ENCODE data around the gene HK1. TPM values are rescaled to one million over a fixed set of nuclear protein-coding genes. Genes with fewer than 3 reads are reported as not detected.
"Not testable (repeated sequence)": the region's sequence is repeated elsewhere in the genome, so short reads cannot be mapped to it uniquely, and the experiment has no call there.

The HK1 gene
- total RNA-seq, 2 experiments from 2014 or later: 126 to 127 TPM

GRCh38 chr10:69265521-69265920 is 12.8 kb upstream of the HK1 start:
- ChIA-PET POLR2A (no interaction called here), CTCF (interaction anchor here (1.7 kb wide), 1 partner anchor 12 kb away, joined by 5 read pairs; no protein-coding TSS in a partner anchor)
- Mint-ChIP-seq H3K36me3 (ENCODE audit: low read depth) (peaks cover 2% of the 10 kb centered on the region), H3K27ac (no peak overlapping the region), H3K4me3 (no peak overlapping the region), H3K4me1 (peaks cover 23% of the 10 kb centered on the region), H3K9me3 (no peaks in the 10 kb centered on the region), H3K27me3 (no peaks in the 10 kb centered on the region)
- no peak for DNase-seq

GRCh38 chr10:69268761-69269416 is 9.4 kb upstream of the HK1 start:
- POLR2A ChIA-PET: no interaction called here
- no peaks in the 10 kb centered on the region for H3K27me3 Mint-ChIP-seq

GRCh38 chr10:69269761-69270160 is 8.5 kb upstream of the HK1 start:
- DNase-seq: no peak
- POLR2A ChIA-PET: no interaction called here
- Mint-ChIP-seq H3K27me3 (no peaks in the 10 kb centered on the region), H3K36me3 (ENCODE audit: low read depth) (no peaks in the 10 kb centered on the region), H3K4me3 (no peak overlapping the region), H3K9me3 (no peaks in the 10 kb centered on the region), H3K4me1 (peaks cover 6% of the 10 kb centered on the region), H3K27ac (no peak overlapping the region)
- CTCF ChIA-PET: interaction anchor here (1.1 kb wide), 1 partner anchor 49 kb away, joined by 3 read pairs; no protein-coding TSS in a partner anchor

More at GRCh38 chr10:69268761-69269416, 9.4 kb upstream of the HK1 start:
- Mint-ChIP-seq H3K4me1 (peaks cover 6% of the 10 kb centered on the region), H3K27ac (no peak overlapping the region), H3K36me3 (ENCODE audit: low read depth) (no peaks in the 10 kb centered on the region), H3K4me3 (no peak overlapping the region), H3K9me3 (no peaks in the 10 kb centered on the region)
- CTCF ChIA-PET: interaction anchor here (0.7 to 1.1 kb wide), 2 partner anchors 48 to 138 kb away, joined by 3 to 5 read pairs; no protein-coding TSS in a partner anchor
- DNase-seq: no peak

GRCh38 chr10:69270990-69271389 is 7.3 kb upstream of the HK1 start:
- no peak overlapping the region for H3K4me3 Mint-ChIP-seq
- no peak overlapping the region for H3K27ac Mint-ChIP-seq
- CTCF ChIA-PET: interaction anchor here (1.4 kb wide), 1 partner anchor 11 kb away, joined by 3 read pairs; no protein-coding TSS in a partner anchor
- no peaks in the 10 kb centered on the region for H3K27me3 Mint-ChIP-seq
- DNase-seq: no peak
- H3K4me1 Mint-ChIP-seq: peaks cover 6% of the 10 kb centered on the region
- H3K9me3 Mint-ChIP-seq: no peaks in the 10 kb centered on the region
- no peaks in the 10 kb centered on the region for H3K36me3 Mint-ChIP-seq (ENCODE audit: low read depth)
- POLR2A ChIA-PET: no interaction called here

- Mint-ChIP-seq H3K9me3 (no peaks in the 10 kb centered on the region), H3K27me3 (no peaks in the 10 kb centered on the region), H3K4me3 (no peak overlapping the region), H3K4me1 (peaks cover 6% of the 10 kb centered on the region), H3K27ac (no peak overlapping the region), H3K36me3 (ENCODE audit: low read depth) (no peaks in the 10 kb centered on the region)
- ChIA-PET CTCF (no interaction called here), POLR2A (no interaction called here)
- no peak for DNase-seq
Observed at GRCh38 chr10:69272624-69273023, 5.7 kb upstream of the HK1 start.

- Mint-ChIP-seq H3K27me3 (no peaks in the 10 kb centered on the region), H3K9me3 (no peaks in the 10 kb centered on the region), H3K27ac (no peak overlapping the region), H3K4me3 (no peak overlapping the region), H3K36me3 (ENCODE audit: low read depth) (no peaks in the 10 kb centered on the region), H3K4me1 (peaks cover 6% of the 10 kb centered on the region)
- no peak for DNase-seq
- ChIA-PET POLR2A (interaction anchor here (0.6 kb wide), 1 partner anchor 1285 kb away, joined by 4 read pairs; no protein-coding TSS in a partner anchor), CTCF (interaction anchor here (1.7 kb wide), 1 partner anchor 10 kb away, joined by 4 read pairs; no protein-coding TSS in a partner anchor)
Observed at GRCh38 chr10:69275444-69275843, 2.9 kb upstream of the HK1 start.

- no peaks in the 10 kb centered on the region for H3K4me1 Mint-ChIP-seq
- CTCF ChIA-PET: interaction anchor here (1.7 kb wide), 1 partner anchor 9 kb away, joined by 4 read pairs; no protein-coding TSS in a partner anchor
- peaks cover 3% of the 10 kb centered on the region for H3K27me3 Mint-ChIP-seq
Observed at GRCh38 chr10:69276503-69276902, 1.8 kb upstream of the HK1 start.

GRCh38 chr10:69279110-69279509 is 814 bp downstream of the HK1 start:
- no peaks in the 10 kb centered on the region for H3K36me3 Mint-ChIP-seq (ENCODE audit: low read depth)
- DNase-seq: no peak
- H3K27me3 Mint-ChIP-seq: peaks cover 4% of the 10 kb centered on the region
- no peak overlapping the region for H3K27ac Mint-ChIP-seq
- no peaks in the 10 kb centered on the region for H3K4me1 Mint-ChIP-seq
- no peak overlapping the region for H3K4me3 Mint-ChIP-seq
- ChIA-PET CTCF (interaction anchor here (1.6 to 2.5 kb wide), 2 partner anchors 19 to 20 kb away, joined by 7 to 9 read pairs; no protein-coding TSS in a partner anchor), POLR2A (no interaction called here)
- H3K9me3 Mint-ChIP-seq: no peaks in the 10 kb centered on the region

More at GRCh38 chr10:69276503-69276902, 1.8 kb upstream of the HK1 start:
- POLR2A ChIA-PET: no interaction called here
- Mint-ChIP-seq H3K9me3 (no peaks in the 10 kb centered on the region), H3K27ac (no peak overlapping the region), H3K4me3 (no peak overlapping the region), H3K36me3 (ENCODE audit: low read depth) (no peaks in the 10 kb centered on the region)
- DNase-seq: no peak

GRCh38 chr10:69281507-69282413 is 3.5 kb downstream of the HK1 start:
- ChIA-PET CTCF (interaction anchor here (0.9 kb wide), 1 partner anchor 10 kb away, joined by 3 read pairs; no protein-coding TSS in a partner anchor), POLR2A (no interaction called here)
- H3K27ac Mint-ChIP-seq: no peak overlapping the region
- H3K9me3 Mint-ChIP-seq: no peaks in the 10 kb centered on the region
- no peaks in the 10 kb centered on the region for H3K4me1 Mint-ChIP-seq
- no peaks in the 10 kb centered on the region for H3K36me3 Mint-ChIP-seq (ENCODE audit: low read depth)
- peaks cover 4% of the 10 kb centered on the region for H3K27me3 Mint-ChIP-seq
- no peak overlapping the region for H3K4me3 Mint-ChIP-seq
- no peak for DNase-seq

GRCh38 chr10:69284402-69284801 is 6.1 kb downstream of the HK1 start:
- CTCF ChIA-PET: interaction anchor here (0.6 to 1.6 kb wide), 3 partner anchors 13 to 47 kb away, joined by 3 to 7 read pairs (median 4); no protein-coding TSS in a partner anchor
- POLR2A ChIA-PET; H3K4me1 Mint-ChIP-seq; DNase-seq; H3K4me3 Mint-ChIP-seq; H3K27me3 Mint-ChIP-seq; H3K36me3 Mint-ChIP-seq (ENCODE audit: low read depth); H3K27ac Mint-ChIP-seq; H3K9me3 Mint-ChIP-seq: not testable (repeated sequence)

- Mint-ChIP-seq H3K27me3 (peaks cover 7% of the 10 kb centered on the region), H3K9me3 (no peaks in the 10 kb centered on the region), H3K4me1 (no peaks in the 10 kb centered on the region), H3K36me3 (ENCODE audit: low read depth) (no peaks in the 10 kb centered on the region), H3K27ac (no peak overlapping the region), H3K4me3 (no peak overlapping the region)
- ChIA-PET POLR2A (interaction anchor here (0.5 kb wide), 1 partner anchor 28 kb away, joined by 4 read pairs; no protein-coding TSS in a partner anchor), CTCF (interaction anchor here (0.5 to 0.9 kb wide), 3 partner anchors 9 to 34 kb away, joined by 3 to 4 read pairs (median 4); no protein-coding TSS in a partner anchor)
- no peak for DNase-seq
Observed at GRCh38 chr10:69285699-69286098, 7.4 kb downstream of the HK1 start.

- no peaks in the 10 kb centered on the region for H3K36me3 Mint-ChIP-seq (ENCODE audit: low read depth)
- no peaks in the 10 kb centered on the region for H3K4me1 Mint-ChIP-seq
- no peaks in the 10 kb centered on the region for H3K9me3 Mint-ChIP-seq
- no peak overlapping the region for H3K27ac Mint-ChIP-seq
- ChIA-PET POLR2A (no interaction called here), CTCF (interaction anchor here (1.2 to 2.0 kb wide), 2 partner anchors 9 to 31 kb away, joined by 3 to 7 read pairs; partner anchors contain the start of gene HK1)
- H3K27me3 Mint-ChIP-seq: peaks cover 3% of the 10 kb centered on the region
- H3K4me3 Mint-ChIP-seq: no peak overlapping the region
- no peak for DNase-seq
Observed at GRCh38 chr10:69287181-69287580, 8.9 kb downstream of the HK1 start.

Measured in activated CD4-positive, alpha-beta T cell treated with anti-CD3 and anti-CD28 coated beads, Interleukin-2, amount 10 ng/mL, durations not matched to agents 7 days and 5 days (primary cell).